IMR-90 (cell line): ENCODE measurements around the gene L1CAM. TPM values are rescaled to one million over a fixed set of nuclear protein-coding genes. Genes with fewer than 3 reads are reported as not detected.

Experiments
- ATAC-seq: fragments of 200-7000 bp; cut with Tn5 transposase; 2 replicates; pipeline ENCODE4 v1.9.1; 2020; ENCODE audit warnings: low read depth, mild to moderate bottlenecking, moderate library complexity
- BruUV-seq: library from RNA; stranded (reverse); fragments of 400-500 nt; replicated peaks from 2 replicates; lab custom pipeline; 2021; lab: Mats Ljungman, UMichigan
- CTCF ChIA-PET: fragments of 300-600 bp; formaldehyde crosslinking; extraction: SDS; loops from one replicate; lab custom pipeline; 2021; ENCODE audit warnings: antibody characterized with exemption; lab: Yijun Ruan, JAX
- POLR2A ChIA-PET: fragments of 300-600 bp; sonication (Branson Sonifier 250); formaldehyde crosslinking; loops from one replicate; lab custom pipeline; 2022; ENCODE audit warnings: antibody characterized with exemption; ENCODE audit not compliant: unreplicated experiment; lab: Charles Lee
- DNase-seq: peaks from one replicate; pipeline ENCODE4 v3.0.0; 2013
- H2AFZ ChIP-seq: replicated peaks from 2 replicates; pipeline ENCODE3; 2013; ENCODE audit warnings: low read length, mild to moderate bottlenecking; ENCODE audit not compliant: poor library complexity
- H2AK5ac ChIP-seq: 2 replicates; pipeline ENCODE4 v1.6.1; 2013; ENCODE audit warnings: low read depth, low read length, inconsistent platforms
- H2AK9ac ChIP-seq: replicated peaks from 2 replicates; pipeline ENCODE3; 2013; ENCODE audit warnings: mild to moderate bottlenecking, low read depth, low read length, moderate library complexity; ENCODE audit not compliant: poor library complexity
- H2BK120ac ChIP-seq: 2 replicates; pipeline ENCODE4 v1.6.1; 2013; ENCODE audit warnings: low read depth, low read length, inconsistent platforms
- H2BK15ac ChIP-seq: 3 replicates; pipeline ENCODE4 v1.6.1; 2013; ENCODE audit warnings: low read depth, low read length, inconsistent platforms
- H2BK20ac ChIP-seq: 2 replicates; pipeline ENCODE4 v1.6.1; 2013; ENCODE audit warnings: low read depth, mild to moderate bottlenecking, inconsistent platforms, low read length, moderate library complexity
- H2BK5ac ChIP-seq: 2 replicates; pipeline ENCODE4 v1.6.1; 2013; ENCODE audit warnings: mild to moderate bottlenecking, low read depth, low read length, inconsistent platforms; ENCODE audit not compliant: poor library complexity, severe bottlenecking
- H3K14ac ChIP-seq: replicated peaks from 2 replicates; pipeline ENCODE4 v1.6.1; 2013; ENCODE audit warnings: low read depth, low read length, inconsistent platforms
- H3K18ac ChIP-seq: 2 replicates; pipeline ENCODE4 v1.6.1; 2013; ENCODE audit warnings: low read depth, low read length, control low read depth
- H3K23ac ChIP-seq: 2 replicates; pipeline ENCODE4 v1.6.1; 2013; ENCODE audit warnings: low read depth, low read length, inconsistent platforms
- H3K27ac ChIP-seq: 2 replicates; pipeline ENCODE4 v1.5.1; 2013; ENCODE audit warnings: mild to moderate bottlenecking, control low read depth, low read length; ENCODE audit not compliant: insufficient read depth
- H3K27me3 ChIP-seq: 2 replicates; pipeline ENCODE4 v1.6.1; 2013; ENCODE audit warnings: low read length; ENCODE audit not compliant: control insufficient read depth, insufficient read depth
- H3K36me3 ChIP-seq: 2 replicates; pipeline ENCODE4 v1.6.1; 2013; ENCODE audit warnings: low read length, mixed read lengths; ENCODE audit not compliant: control insufficient read depth, insufficient read depth
- H3K4ac ChIP-seq: 2 replicates; pipeline ENCODE4 v1.6.1; 2013; ENCODE audit warnings: low read depth, low read length, inconsistent platforms
- H3K4me1 ChIP-seq: 2 replicates; pipeline ENCODE4 v1.6.1; 2013; ENCODE audit warnings: low read length, mixed read lengths; ENCODE audit not compliant: control insufficient read depth, insufficient read depth
- H3K4me2 ChIP-seq: 2 replicates; pipeline ENCODE4 v1.6.1; 2013; ENCODE audit warnings: low read depth, mild to moderate bottlenecking, control low read depth, low read length, moderate library complexity
- H3K4me3 ChIP-seq: 2 replicates; pipeline ENCODE4 v1.5.1; 2013; ENCODE audit warnings: low read depth, mild to moderate bottlenecking, control low read depth, low read length, moderate library complexity; ENCODE audit not compliant: insufficient read depth
- H3K56ac ChIP-seq: 2 replicates; pipeline ENCODE4 v1.6.1; 2013; ENCODE audit warnings: low read length, inconsistent platforms; ENCODE audit not compliant: insufficient read depth; ENCODE audit errors: extremely low read depth
- H3K79me1 ChIP-seq, 2 experiments: 2 replicates each; pipeline ENCODE4 v1.6.1; 2013; ENCODE audit warnings: low read length in 2 of 2, inconsistent platforms in 1 of 2, low read depth in 1 of 2
- H3K9ac ChIP-seq: 2 replicates; pipeline ENCODE4 v1.6.1; 2013; ENCODE audit warnings: low read depth, low read length, control low read depth
- H3K9me1 ChIP-seq: 2 replicates; pipeline ENCODE4 v1.6.1; 2013; ENCODE audit warnings: low read length, inconsistent platforms; ENCODE audit not compliant: insufficient read depth
- H3K9me3 ChIP-seq: 2 replicates; pipeline ENCODE4 v1.6.1; 2013; ENCODE audit warnings: low read length; ENCODE audit not compliant: control insufficient read depth, insufficient read depth
- H4K20me1 ChIP-seq: 2 replicates; pipeline ENCODE4 v1.6.1; 2013; ENCODE audit warnings: low read length, inconsistent platforms; ENCODE audit not compliant: insufficient read depth
- H4K5ac ChIP-seq: 2 replicates; pipeline ENCODE4 v1.6.1; 2013; ENCODE audit warnings: mild to moderate bottlenecking, low read depth, low read length, control low read depth
- H4K8ac ChIP-seq, 2 experiments: 2 replicates each; pipeline ENCODE4 v1.6.1; 2013; ENCODE audit warnings: low read depth in 2 of 2, low read length in 2 of 2, control low read depth in 1 of 2, inconsistent platforms in 1 of 2
- H4K91ac ChIP-seq: 2 replicates; pipeline ENCODE4 v1.6.1; 2013; ENCODE audit warnings: low read depth, low read length, inconsistent platforms; ENCODE audit not compliant: insufficient read depth
- CHD1 ChIP-seq: IDR thresholded peaks from 2 replicates; pipeline ENCODE4 v1.6.1; 2012; ENCODE audit warnings: low read depth, low read length, improper control_type of control experiment
- MAFK ChIP-seq: IDR thresholded peaks from 2 replicates; pipeline ENCODE4 v1.6.1; 2012; ENCODE audit warnings: low read depth, low read length, improper control_type of control experiment
- MAZ ChIP-seq: IDR thresholded peaks from 2 replicates; pipeline ENCODE4 v1.6.1; 2012; ENCODE audit warnings: low read depth, mild to moderate bottlenecking, low read length, improper control_type of control experiment, moderate library complexity, borderline replicate concordance
- RAD21 ChIP-seq: IDR thresholded peaks from 2 replicates; pipeline ENCODE4 v1.6.1; 2012; ENCODE audit warnings: low read length, improper control_type of control experiment
- WGBS, 2 experiments: methylation state at CpG; one replicate each; pipeline versions ENCODE4 v1.1.5 to v1.1.7; 2013; ENCODE audit warnings: missing lambda C conversion rate in 2 of 2; ENCODE audit not compliant: insufficient read length in 1 of 2; ENCODE audit errors: extremely low coverage in 2 of 2; 5-methylcytosine and 5-hydroxymethylcytosine counted together
- dilution Hi-C: fragments of 300-500 bp; cut with HindIII; formaldehyde crosslinking; loops from one replicate; pipeline ENCODE4 v1.14.3; 2018; ENCODE audit warnings: low sequenced_read_pairs; ENCODE audit not compliant: unreplicated experiment
- in situ Hi-C: fragments of 300-500 bp; cut with MboI; formaldehyde crosslinking; loops from 3 replicates; pipeline ENCODE4 v1.14.3; 2019; ENCODE audit warnings: low sequenced_read_pairs, inconsistent platforms, mixed read lengths
- intact Hi-C: fragments of 100-400 bp; cut with micrococcal nuclease; formaldehyde crosslinking; loops from 2 replicates; pipeline ENCODE4 v1.10.0; 2022
- polyA plus RNA-seq, 3 experiments: library from polyadenylated mRNA; depleted of rRNA; stranded (reverse); fragments of >200 nt; gene quantifications; 2 replicates each; pipeline ENCODE4 v1.2.3, GENCODE V29; 2012; ENCODE audit warnings: low replicate concordance in 1 of 3
- total RNA-seq: library from RNA; depleted of rRNA; stranded (reverse); fragments of >200 nt; gene quantifications from 2 replicates; pipeline ENCODE4 v1.2.3, GENCODE V29; 2012

The L1CAM gene
- total and polyA plus RNA-seq, 2 of the 4 experiments (the other 2 are of a cell fraction) = 0.36 to 1.9 TPM

DNA sequence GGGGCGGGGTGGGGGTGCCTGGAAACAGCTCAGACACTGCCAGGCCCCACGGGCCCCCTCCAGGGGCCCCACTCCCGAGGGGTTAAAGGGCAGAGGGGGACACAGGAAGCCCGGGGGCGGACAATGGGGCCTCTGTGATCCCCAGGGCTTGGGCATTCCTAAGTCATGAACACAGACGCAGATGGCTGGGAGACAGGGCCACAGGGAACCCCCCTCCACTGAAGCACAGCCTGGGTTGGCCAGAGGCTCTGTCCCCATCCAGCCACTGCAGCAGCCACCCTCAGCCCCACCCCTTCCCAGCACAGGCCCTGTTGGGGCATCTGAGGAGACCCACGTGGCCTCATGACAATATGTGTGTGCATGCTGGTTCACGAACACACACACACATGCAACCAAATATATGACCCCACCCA is 3.9 kb downstream of the L1CAM start:
- Histone ChIP-seq H3K4ac (no peak overlapping the region), H3K14ac (no peak overlapping the region), H4K8ac (no peak overlapping the region), H4K5ac (no peak overlapping the region), H3K36me3 (no peaks in the 10 kb centered on the region), H3K18ac (no peak overlapping the region), H3K27ac (no peak overlapping the region), H3K4me2 (no peak overlapping the region), H2BK20ac (no peak overlapping the region), H2BK5ac (no peak overlapping the region), H3K4me3 (no peak overlapping the region), H3K56ac (no peak overlapping the region), H2AFZ (peak overlapping the region; percentile 58), H2AK5ac (no peak overlapping the region), H3K9me3 (no peaks in the 10 kb centered on the region; the same call in 1 of the 2 replicates), H3K27me3 (peaks cover 59% of the 10 kb centered on the region), H2BK120ac (no peak overlapping the region), H4K91ac (no peak overlapping the region), H3K9me1 (no peaks in the 10 kb centered on the region), H2BK15ac (no peak overlapping the region), H3K23ac (no peak overlapping the region), H2AK9ac (no peak overlapping the region), H4K20me1 (no peaks in the 10 kb centered on the region), H3K4me1 (no peaks in the 10 kb centered on the region), H3K9ac (no peak overlapping the region), H3K79me1 (no peaks in the 10 kb centered on the region)
- dilution Hi-C loops = no loop called here
- DNase-seq (peak; percentile 13), ATAC-seq (peak; percentile 22; the same call in 1 of the 2 replicates)
- TF ChIP-seq MAZ = no peak
- TF ChIP-seq RAD21 = no peak
- no peak for TF ChIP-seq CHD1
- no peak for TF ChIP-seq MAFK
- 33% methylated on average over 1 of the region's 8 CpGs; no CpG with 5 or more reads in 1 of the 2 experiments for WGBS, 2 experiments
- BruUV-seq = no TSS peak
- CTCF ChIA-PET = no interaction called here
- POLR2A ChIA-PET = no interaction called here
- in situ Hi-C loops = no loop called here
- intact Hi-C loops = no loop called here
